ENCODE measurements around the gene RB1. TPM values are rescaled to one million over a fixed set of nuclear protein-coding genes. Genes with fewer than 3 reads are reported as not detected.

Gene RB1
- total and polyA plus RNA-seq, 9 of the 15 experiments (the other 6 are each of a cell fraction or from before 2014, with no cell fraction given) = 5.0 to 23.8 (median 17.9) TPM

DNA sequence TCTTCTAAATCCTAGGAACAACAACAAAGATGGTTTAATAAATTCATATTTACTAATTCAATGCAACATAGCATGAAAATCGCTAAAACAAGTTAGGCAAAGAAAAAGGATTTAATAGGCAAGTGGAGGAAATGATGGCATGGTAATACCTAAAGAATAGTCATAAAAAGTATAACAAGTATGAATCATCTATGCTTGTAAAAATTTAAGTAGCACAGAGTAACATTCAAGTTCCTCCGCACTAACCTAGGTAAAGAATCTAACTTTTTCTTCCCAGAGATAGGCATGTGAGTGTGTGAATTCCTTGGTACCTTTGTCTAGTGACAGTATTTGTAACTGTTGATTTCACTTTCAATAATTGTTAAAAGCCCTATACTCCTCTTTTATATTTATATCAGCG lies 186.7 kb downstream of the RB1 start (continued):
- no peak for TF ChIP-seq ZNF551 (CRISPR knock-in tag; IDR thresholded peaks at IDR 0.05)

- in situ Hi-C loops (cut with MboI) = no loop called here
- Histone ChIP-seq H3K36me3 (ENCODE audit: control insufficient read depth, insufficient read depth, low read length) (no peaks in the 10 kb centered on the region), H3K27ac (ENCODE audit: extremely low read depth, low read depth, low read length) (no peak overlapping the region), H4K20me1 (replicated peaks; ENCODE audit: control insufficient read depth, insufficient read depth, low read length) (no peaks in the 10 kb centered on the region), H3K9me3 (replicated peaks; ENCODE audit: control insufficient read depth, insufficient read depth, low read depth, low read length) (no peaks in the 10 kb centered on the region), H3K27me3 (ENCODE audit: control insufficient read depth in 2 of 2, insufficient read depth in 2 of 2, low read length in 2 of 2) (no peaks in the 10 kb centered on the region), H2AFZ (ENCODE audit: low read depth, low read length) (peak overlapping the region; percentile 93), H3K9me1 (ENCODE audit: control insufficient read depth, insufficient read depth, low read length) (no peaks in the 10 kb centered on the region), H3K4me2 (ENCODE audit: insufficient read depth, low read length) (peak overlapping the region; percentile 73; the same call in 1 of the 2 replicates), H3K4me1 (replicated peaks in 1 of 2; ENCODE audit: control insufficient read depth in 2 of 2, insufficient read depth in 2 of 2, low read length in 2 of 2) (peaks cover 0 to 6% of the 10 kb centered on the region in 2 experiments; a peak in 2 of 5 replicates), H3K4me3 (no peak overlapping the region), H3K9ac (ENCODE audit: insufficient read depth in 1 of 2, low read depth in 2 of 2, low read length in 2 of 2) (no peak overlapping the region), H3K79me2 (ENCODE audit: control insufficient read depth, insufficient read depth, low read length) (no peaks in the 10 kb centered on the region)
- DNase-seq (ENCODE audit: extremely low read depth in 1 of 4, low spot score in 3 of 4) = no peak
- intact Hi-C loops (cut with micrococcal nuclease) = no loop called here
- no peak for TF ChIP-seq ASH1L (IDR thresholded peaks at IDR 0.05; ENCODE audit: borderline replicate concordance, low read depth, partially characterized antibody)
- CTCF ChIA-PET (ENCODE audit: low intra/inter-chr PET ratio) = no interaction called here
- no peak for FAIRE-seq
- no TSS peak for BruUV-seq (replicated peaks)
- ATAC-seq = no peak; the same call in 2 of the 3 replicates
- POLR2A ChIA-PET = interaction anchor here (0.6 kb wide), 1 partner anchor 323 kb away, joined by 3 read pairs; no protein-coding TSS in a partner anchor
Observed at GRCh38 chr13:48491423-48492095, 188.0 kb downstream of the RB1 start.

DNA sequence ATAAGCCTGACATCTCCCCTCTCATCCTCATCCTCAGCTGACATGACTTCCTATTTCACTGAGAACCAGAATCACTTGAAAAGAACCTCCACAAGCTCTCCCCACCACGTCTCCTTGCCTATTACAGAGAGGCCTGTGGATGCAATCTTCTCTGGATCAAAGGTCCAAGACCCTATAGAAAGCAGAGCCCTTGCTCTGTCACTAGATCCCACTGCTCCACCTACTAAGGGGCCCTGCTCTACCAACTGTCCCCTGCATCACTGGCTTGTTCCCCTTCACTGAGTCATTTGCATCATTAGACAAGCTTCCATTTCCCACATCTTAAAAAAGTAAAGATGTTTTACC lies 188.5 kb downstream of the RB1 start:
- CTCF ChIA-PET (ENCODE audit: low intra/inter-chr PET ratio) = no interaction called here
- H3K9ac ChIP-seq (ENCODE audit: insufficient read depth in 1 of 2, low read depth in 2 of 2, low read length in 2 of 2) = no peak overlapping the region
- in situ Hi-C loops (cut with MboI) = no loop called here
- no peak for TF ChIP-seq ZNF24 (IDR thresholded peaks at IDR 0.05)
- TF ChIP-seq HMG20B (CRISPR knock-in tag; IDR thresholded peaks at IDR 0.05) = no peak
- TF ChIP-seq, protein P1, sequence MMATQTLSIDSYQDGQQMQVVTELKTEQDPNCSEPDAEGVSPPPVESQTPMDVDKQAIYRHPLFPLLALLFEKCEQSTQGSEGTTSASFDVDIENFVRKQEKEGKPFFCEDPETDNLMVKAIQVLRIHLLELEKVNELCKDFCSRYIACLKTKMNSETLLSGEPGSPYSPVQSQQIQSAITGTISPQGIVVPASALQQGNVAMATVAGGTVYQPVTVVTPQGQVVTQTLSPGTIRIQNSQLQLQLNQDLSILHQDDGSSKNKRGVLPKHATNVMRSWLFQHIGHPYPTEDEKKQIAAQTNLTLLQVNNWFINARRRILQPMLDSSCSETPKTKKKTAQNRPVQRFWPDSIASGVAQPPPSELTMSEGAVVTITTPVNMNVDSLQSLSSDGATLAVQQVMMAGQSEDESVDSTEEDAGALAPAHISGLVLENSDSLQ (IDR thresholded peaks at IDR 0.05) = no peak
- TF ChIP-seq KLF16 (IDR thresholded peaks at IDR 0.05) = no peak
- no peak for TF ChIP-seq CBFB (CRISPR knock-in tag; IDR thresholded peaks at IDR 0.05)
- no peak for TF ChIP-seq POLR2B (IDR thresholded peaks at IDR 0.05; ENCODE audit: low read depth, partially characterized antibody)

More for the DNA sequence above, 188.5 kb downstream of the RB1 start:
- ATAC-seq (peak; percentile 59), FAIRE-seq (no peak), DNase-seq (ENCODE audit: extremely low read depth in 1 of 4, low spot score in 3 of 4) (no peak)
- no peaks in the 10 kb centered on the region for H3K79me2 ChIP-seq (ENCODE audit: control insufficient read depth, insufficient read depth, low read length)
- H4K20me1 ChIP-seq (replicated peaks; ENCODE audit: control insufficient read depth, insufficient read depth, low read length) = no peaks in the 10 kb centered on the region
- no peaks in the 10 kb centered on the region for H3K9me1 ChIP-seq (ENCODE audit: control insufficient read depth, insufficient read depth, low read length)
- H3K27ac ChIP-seq (ENCODE audit: extremely low read depth, low read depth, low read length) = no peak overlapping the region
- peaks cover 0 to 6% of the 10 kb centered on the region in 2 experiments; a peak in 2 of 5 replicates for H3K4me1 ChIP-seq (replicated peaks in 1 of 2; ENCODE audit: control insufficient read depth in 2 of 2, insufficient read depth in 2 of 2, low read length in 2 of 2)
- intact Hi-C loops (cut with micrococcal nuclease) = no loop called here
- no peaks in the 10 kb centered on the region for H3K27me3 ChIP-seq (ENCODE audit: control insufficient read depth in 2 of 2, insufficient read depth in 2 of 2, low read length in 2 of 2)
- peak overlapping the region; percentile 93 for H2AFZ ChIP-seq (ENCODE audit: low read depth, low read length)
- peak overlapping the region; percentile 73 for H3K4me2 ChIP-seq (ENCODE audit: insufficient read depth, low read length)
- no peaks in the 10 kb centered on the region for H3K9me3 ChIP-seq (replicated peaks; ENCODE audit: control insufficient read depth, insufficient read depth, low read depth, low read length)
- BruUV-seq (replicated peaks) = TSS peak; percentile 58
- 60% methylated on average over 1 of the region's 1 CpG for WGBS (ENCODE audit: insufficient coverage, low coverage, missing lambda C conversion rate)
- no peaks in the 10 kb centered on the region for H3K36me3 ChIP-seq (ENCODE audit: control insufficient read depth, insufficient read depth, low read length)
- POLR2A ChIA-PET = interaction anchor here (0.6 kb wide), 2 partner anchors 324 to 627 kb away, joined by 3 read pairs; no protein-coding TSS in a partner anchor
- no peak overlapping the region; the same call in 1 of the 2 replicates for H3K4me3 ChIP-seq

Measured in K562 (cell line).